ENCODE measurements around the gene DPP6.

- TF ChIP-seq CTCF (IDR thresholded peaks at IDR 0.05; ENCODE audit: low read depth, low read length) (peak; percentile 61), POLR2A (IDR thresholded peaks at IDR 0.05; ENCODE audit: extremely low read depth, insufficient read length) (no peak)
Observed at GRCh38 chr7:154584352-154585252, 532.4 kb downstream of the DPP6 start.
